Erythroblast (primary cell): ENCODE measurements around the gene SH3BP5.

Experiments
- GATA1 ChIP-seq: IDR thresholded peaks from 2 replicates; pipeline ENCODE4 v1.6.1; 2011; ENCODE audit warnings: low read depth, mild to moderate bottlenecking, control low read depth, low read length, moderate library complexity
- POLR2A ChIP-seq: IDR thresholded peaks from 2 replicates; pipeline ENCODE4 v1.6.1; 2011; ENCODE audit warnings: mild to moderate bottlenecking, low read length

DNA sequence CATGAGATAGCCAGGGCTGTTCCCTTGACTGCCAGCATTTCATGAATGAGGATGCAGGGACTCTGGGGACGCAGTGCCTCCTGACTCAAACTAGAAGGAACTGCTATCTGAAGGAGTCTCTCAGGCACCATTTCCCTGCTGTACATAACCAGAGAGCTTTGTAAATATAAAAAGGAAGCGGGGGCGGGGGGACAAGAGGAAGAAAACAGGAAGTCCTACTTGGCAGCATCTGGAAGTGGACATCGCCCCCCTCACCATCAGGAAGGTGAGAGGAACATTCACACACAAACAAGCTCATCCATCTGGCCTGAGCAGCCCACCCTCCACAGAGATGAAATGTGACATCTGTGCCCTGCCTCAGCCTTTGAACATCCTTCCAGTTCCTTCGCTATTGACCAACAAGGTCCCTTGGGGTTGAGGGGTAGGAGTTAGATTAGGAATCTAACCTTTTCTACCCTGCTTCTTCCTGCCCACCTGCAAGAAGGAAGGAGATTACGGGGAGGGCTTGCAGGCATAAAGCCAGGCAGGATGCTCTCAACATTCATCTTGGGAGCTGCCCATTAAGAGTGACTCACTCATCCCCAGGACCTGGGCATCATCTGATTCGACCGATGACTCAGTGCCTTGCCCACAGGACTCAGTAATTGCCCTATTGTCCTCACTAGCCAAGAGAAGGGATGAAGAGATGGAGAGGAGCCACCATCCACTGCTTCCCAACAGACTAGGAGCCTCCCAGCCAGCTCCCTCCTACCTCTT lies 31.9 kb downstream of the SH3BP5 start:
- TF ChIP-seq POLR2A (no peak), GATA1 (no peak)
